H9 (cell line): ENCODE measurements around the gene ASB10. TPM values are rescaled to one million over a fixed set of nuclear protein-coding genes. Genes with fewer than 3 reads are reported as not detected.

ENCODE experiments used
- DNase-seq: peaks from one replicate; pipeline ENCODE4 v3.0.0-alpha.2; 2017
- H2AFZ ChIP-seq: one replicate; pipeline ENCODE4 v1.6.1; 2013; ENCODE audit warnings: mild to moderate bottlenecking, low read length, control low read depth, moderate library complexity
- H2AK5ac ChIP-seq: 2 replicates; pipeline ENCODE4 v1.6.1; 2013; ENCODE audit warnings: low read length, control low read depth, mixed read lengths; ENCODE audit not compliant: insufficient read length
- H2BK120ac ChIP-seq: one replicate; pipeline ENCODE4 v1.6.1; 2013; ENCODE audit warnings: low read depth, mild to moderate bottlenecking, low read length, control low read depth, inconsistent platforms; ENCODE audit not compliant: poor library complexity, severe bottlenecking
- H2BK12ac ChIP-seq: 2 replicates; pipeline ENCODE4 v1.6.1; 2013; ENCODE audit warnings: low read length, control low read depth, mixed read lengths, low read depth; ENCODE audit not compliant: insufficient read length
- H2BK15ac ChIP-seq: 2 replicates; pipeline ENCODE4 v1.6.1; 2013; ENCODE audit warnings: low read depth, low read length, control low read depth
- H2BK20ac ChIP-seq: one replicate; pipeline ENCODE4 v1.6.1; 2013; ENCODE audit warnings: low read depth, mild to moderate bottlenecking, low read length, control low read depth, inconsistent platforms; ENCODE audit not compliant: poor library complexity, severe bottlenecking
- H2BK5ac ChIP-seq: 2 replicates; pipeline ENCODE4 v1.6.1; 2013; ENCODE audit warnings: low read length, control low read depth, mixed read lengths; ENCODE audit not compliant: insufficient read length
- H3K14ac ChIP-seq: 2 replicates; pipeline ENCODE4 v1.6.1; 2013; ENCODE audit warnings: low read length, control low read depth; ENCODE audit not compliant: insufficient read depth
- H3K18ac ChIP-seq: 2 replicates; pipeline ENCODE4 v1.6.1; 2013; ENCODE audit warnings: low read depth, mild to moderate bottlenecking, mixed read lengths, low read length, control low read depth; ENCODE audit not compliant: insufficient read length
- H3K23ac ChIP-seq: 2 replicates; pipeline ENCODE4 v1.6.1; 2013; ENCODE audit warnings: low read length, control low read depth, mixed read lengths, low read depth; ENCODE audit not compliant: insufficient read length
- H3K23me2 ChIP-seq: 2 replicates; pipeline ENCODE4 v1.6.1; 2013; ENCODE audit warnings: low read depth, mild to moderate bottlenecking, mixed read lengths, low read length, control low read depth; ENCODE audit not compliant: insufficient read length, poor library complexity, severe bottlenecking
- H3K27ac ChIP-seq: 2 replicates; pipeline ENCODE4 v1.5.1; 2013; ENCODE audit warnings: low read length, control low read depth, mixed read lengths, low read depth; ENCODE audit not compliant: insufficient read length
- H3K27me3 ChIP-seq: 2 replicates; pipeline ENCODE4 v1.6.1; 2013; ENCODE audit warnings: low read length, control low read depth, inconsistent platforms; ENCODE audit not compliant: insufficient read depth
- H3K4ac ChIP-seq: 2 replicates; pipeline ENCODE4 v1.6.1; 2013; ENCODE audit warnings: low read depth, mild to moderate bottlenecking, control low read depth, inconsistent platforms, low read length, moderate library complexity
- H3K4me1 ChIP-seq: 2 replicates; pipeline ENCODE4 v1.6.1; 2013; ENCODE audit warnings: low read length, control low read depth, inconsistent platforms; ENCODE audit not compliant: insufficient read depth
- H3K4me2 ChIP-seq: 2 replicates; pipeline ENCODE4 v1.6.1; 2013; ENCODE audit warnings: low read length, control low read depth, mixed read lengths; ENCODE audit not compliant: insufficient read length, insufficient read depth
- H3K56ac ChIP-seq: 2 replicates; pipeline ENCODE4 v1.6.1; 2013; ENCODE audit warnings: low read depth, mild to moderate bottlenecking, mixed read lengths, low read length, control low read depth; ENCODE audit not compliant: insufficient read length
- H3K79me1 ChIP-seq: 2 replicates; pipeline ENCODE4 v1.6.1; 2013; ENCODE audit warnings: low read depth, mild to moderate bottlenecking, moderate library complexity, low read length, control low read depth, inconsistent platforms; ENCODE audit not compliant: insufficient read depth, poor library complexity, severe bottlenecking
- H3K79me2 ChIP-seq: 2 replicates; pipeline ENCODE4 v1.6.1; 2013; ENCODE audit warnings: low read length, control low read depth, inconsistent platforms; ENCODE audit not compliant: insufficient read depth
- H3K9ac ChIP-seq: 2 replicates; pipeline ENCODE4 v1.6.1; 2013; ENCODE audit warnings: low read length, control low read depth, mixed read lengths; ENCODE audit not compliant: insufficient read length; ENCODE audit errors: extremely low read depth
- H3K9me3 ChIP-seq: one replicate; pipeline ENCODE4 v1.6.1; 2013; ENCODE audit warnings: low read depth, low read length, inconsistent platforms; ENCODE audit not compliant: control insufficient read depth
- H3T11ph ChIP-seq: one replicate; pipeline ENCODE4 v1.6.1; 2013; ENCODE audit warnings: mild to moderate bottlenecking, low read length, control low read depth, inconsistent platforms
- H4K20me1 ChIP-seq: one replicate; pipeline ENCODE4 v1.6.1; 2013; ENCODE audit not compliant: control insufficient read depth, insufficient read length, insufficient read depth
- H4K5ac ChIP-seq: 2 replicates; pipeline ENCODE4 v1.6.1; 2013; ENCODE audit warnings: low read depth, mild to moderate bottlenecking, mixed read lengths, low read length, control low read depth; ENCODE audit not compliant: insufficient read length
- H4K8ac ChIP-seq: replicated peaks from 2 replicates; pipeline ENCODE4 v1.6.1; 2013; ENCODE audit warnings: low read length, control low read depth, mixed read lengths, low read depth; ENCODE audit not compliant: insufficient read length
- H4K91ac ChIP-seq: 2 replicates; pipeline ENCODE4 v1.6.1; 2013; ENCODE audit warnings: low read depth, mild to moderate bottlenecking, moderate library complexity, mixed read lengths, low read length, control low read depth; ENCODE audit not compliant: insufficient read length
- H3K27ac Mint-ChIP-seq, 3 experiments: 2 replicates in 2 of 3; 3 replicates in 1 of 3; pipeline ENCODE4 v1.8.0; 2020 to 2021; ENCODE audit warnings: mixed read lengths in 3 of 3, mild to moderate bottlenecking in 1 of 3, moderate library complexity in 1 of 3
- H3K27me3 Mint-ChIP-seq: 2 replicates; pipeline ENCODE4 v1.8.0; 2021; ENCODE audit warnings: low read depth, mild to moderate bottlenecking, moderate library complexity, mixed read lengths
- H3K36me3 Mint-ChIP-seq, 3 experiments: 2 replicates in 2 of 3; 3 replicates in 1 of 3; pipeline ENCODE4 v1.8.0; 2020 to 2021; ENCODE audit warnings: low read depth in 3 of 3, mixed read lengths in 3 of 3; ENCODE audit not compliant: insufficient read depth in 1 of 3
- H3K4me1 Mint-ChIP-seq, 2 experiments: 2 replicates each; pipeline ENCODE4 v1.8.0; 2020; ENCODE audit warnings: mixed read lengths in 2 of 2
- H3K4me3 Mint-ChIP-seq, 2 experiments: 2 replicates in 1 of 2; 3 replicates in 1 of 2; pipeline ENCODE4 v1.8.0; 2020 to 2021; ENCODE audit warnings: mild to moderate bottlenecking in 2 of 2, mixed read lengths in 2 of 2, moderate library complexity in 1 of 2
- H3K9me3 Mint-ChIP-seq, 2 experiments: 2 replicates in 1 of 2; 3 replicates in 1 of 2; pipeline ENCODE4 v1.8.0; 2020; ENCODE audit warnings: mild to moderate bottlenecking in 2 of 2, mixed read lengths in 2 of 2, moderate library complexity in 1 of 2
- WGBS: extraction: QIAGEN DNeasy Blood & Tissue Kit; methylation state at CpG from one replicate; pipeline ENCODE4 v1.1.7; 2013; ENCODE audit warnings: missing lambda C conversion rate, low lambda C conversion rate, mixed read lengths; ENCODE audit not compliant: insufficient read length; ENCODE audit errors: extremely low coverage; 5-methylcytosine and 5-hydroxymethylcytosine counted together
- total RNA-seq: library from RNA; stranded (reverse); gene quantifications from 2 replicates; pipeline ENCODE4 v1.2.1, GENCODE V29; 2021
- TF ChIP-seq, protein P1 (sequence below): fragments of 200-600 bp; sonication (generic); conservative IDR thresholded peaks from 3 replicates; pipeline ENCODE4 v1.8.0; 2021; ENCODE audit warnings: antibody characterized with exemption, mild to moderate bottlenecking

Gene ASB10
- total RNA-seq, 1 experiment from 2014 or later = not detected

DNA sequence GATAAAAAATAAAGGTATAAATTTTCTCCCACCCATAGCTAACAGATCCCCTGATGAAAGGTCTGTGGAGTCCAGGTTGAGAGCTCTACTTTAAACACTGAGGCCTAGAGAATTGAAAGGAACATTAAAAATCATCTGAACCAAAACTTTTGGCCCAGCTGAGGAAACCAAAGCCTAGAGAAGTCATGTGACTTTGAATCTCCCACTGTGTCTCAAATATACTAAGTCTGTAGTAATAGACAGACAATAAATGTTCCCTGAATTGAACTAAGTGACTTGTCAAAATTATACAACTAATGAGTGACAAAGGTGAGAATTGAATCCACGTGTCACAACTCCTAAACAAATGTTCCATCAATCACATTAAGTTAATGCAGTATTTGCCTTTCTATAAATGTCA, 25.3 kb downstream of the ASB10 start:
- Histone ChIP-seq H2BK12ac (no peak overlapping the region), H2BK120ac (no peak overlapping the region), H4K91ac (no peak overlapping the region), H4K5ac (no peak overlapping the region), H3K79me2 (no peaks in the 10 kb centered on the region), H3K4ac (no peak overlapping the region), H2BK15ac (no peak overlapping the region), H3K4me2 (no peak overlapping the region), H3K79me1 (no peaks in the 10 kb centered on the region), H2BK5ac (no peak overlapping the region), H3K18ac (no peak overlapping the region), H4K20me1 (no peaks in the 10 kb centered on the region), H2AK5ac (no peak overlapping the region), H2AFZ (no peak overlapping the region), H3K14ac (no peak overlapping the region), H2BK20ac (no peak overlapping the region), H3T11ph (no peak overlapping the region), H3K23ac (no peak overlapping the region), H3K9ac (no peak overlapping the region), H3K56ac (no peak overlapping the region), H3K9me3 (no peaks in the 10 kb centered on the region), H4K8ac (no peak overlapping the region), H3K23me2 (no peaks in the 10 kb centered on the region), H3K4me1 (peaks cover 2% of the 10 kb centered on the region; the same call in 1 of the 2 replicates), H3K27ac (no peak overlapping the region), H3K27me3 (peaks cover 27% of the 10 kb centered on the region)
- H3K4me3 Mint-ChIP-seq = no peak overlapping the region
- H3K4me1 Mint-ChIP-seq = peaks cover 6 to 9% of the 10 kb centered on the region in 2 experiments; a peak in 3 of 4 replicates
- H3K36me3 Mint-ChIP-seq = no peaks in the 10 kb centered on the region; a peak in 1 of 7 replicates
- no peaks in the 10 kb centered on the region for H3K9me3 Mint-ChIP-seq
- TF ChIP-seq, protein P1, sequence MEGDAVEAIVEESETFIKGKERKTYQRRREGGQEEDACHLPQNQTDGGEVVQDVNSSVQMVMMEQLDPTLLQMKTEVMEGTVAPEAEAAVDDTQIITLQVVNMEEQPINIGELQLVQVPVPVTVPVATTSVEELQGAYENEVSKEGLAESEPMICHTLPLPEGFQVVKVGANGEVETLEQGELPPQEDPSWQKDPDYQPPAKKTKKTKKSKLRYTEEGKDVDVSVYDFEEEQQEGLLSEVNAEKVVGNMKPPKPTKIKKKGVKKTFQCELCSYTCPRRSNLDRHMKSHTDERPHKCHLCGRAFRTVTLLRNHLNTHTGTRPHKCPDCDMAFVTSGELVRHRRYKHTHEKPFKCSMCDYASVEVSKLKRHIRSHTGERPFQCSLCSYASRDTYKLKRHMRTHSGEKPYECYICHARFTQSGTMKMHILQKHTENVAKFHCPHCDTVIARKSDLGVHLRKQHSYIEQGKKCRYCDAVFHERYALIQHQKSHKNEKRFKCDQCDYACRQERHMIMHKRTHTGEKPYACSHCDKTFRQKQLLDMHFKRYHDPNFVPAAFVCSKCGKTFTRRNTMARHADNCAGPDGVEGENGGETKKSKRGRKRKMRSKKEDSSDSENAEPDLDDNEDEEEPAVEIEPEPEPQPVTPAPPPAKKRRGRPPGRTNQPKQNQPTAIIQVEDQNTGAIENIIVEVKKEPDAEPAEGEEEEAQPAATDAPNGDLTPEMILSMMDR = no peak
- peaks cover 4% of the 10 kb centered on the region for H3K27me3 Mint-ChIP-seq
- DNase-seq = no peak
- H3K27ac Mint-ChIP-seq = no peak overlapping the region
- WGBS = no CpG with 5 or more reads among the region's 1 CpG
